ENCODE measurements around the gene PCBP3.

GRCh38 chr21:45788637-45789506, 145.3 kb downstream of the PCBP3 start:
- TF ChIP-seq, protein P1, sequence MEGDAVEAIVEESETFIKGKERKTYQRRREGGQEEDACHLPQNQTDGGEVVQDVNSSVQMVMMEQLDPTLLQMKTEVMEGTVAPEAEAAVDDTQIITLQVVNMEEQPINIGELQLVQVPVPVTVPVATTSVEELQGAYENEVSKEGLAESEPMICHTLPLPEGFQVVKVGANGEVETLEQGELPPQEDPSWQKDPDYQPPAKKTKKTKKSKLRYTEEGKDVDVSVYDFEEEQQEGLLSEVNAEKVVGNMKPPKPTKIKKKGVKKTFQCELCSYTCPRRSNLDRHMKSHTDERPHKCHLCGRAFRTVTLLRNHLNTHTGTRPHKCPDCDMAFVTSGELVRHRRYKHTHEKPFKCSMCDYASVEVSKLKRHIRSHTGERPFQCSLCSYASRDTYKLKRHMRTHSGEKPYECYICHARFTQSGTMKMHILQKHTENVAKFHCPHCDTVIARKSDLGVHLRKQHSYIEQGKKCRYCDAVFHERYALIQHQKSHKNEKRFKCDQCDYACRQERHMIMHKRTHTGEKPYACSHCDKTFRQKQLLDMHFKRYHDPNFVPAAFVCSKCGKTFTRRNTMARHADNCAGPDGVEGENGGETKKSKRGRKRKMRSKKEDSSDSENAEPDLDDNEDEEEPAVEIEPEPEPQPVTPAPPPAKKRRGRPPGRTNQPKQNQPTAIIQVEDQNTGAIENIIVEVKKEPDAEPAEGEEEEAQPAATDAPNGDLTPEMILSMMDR (IDR thresholded peaks at IDR 0.05; ENCODE audit: insufficient read depth, low read length, poor library complexity, severe bottlenecking), result no peak
- no peak for TF ChIP-seq EZH2phosphoT487 (conservative IDR thresholded peaks at IDR 0.05; ENCODE audit: low read length)

Data from SU-DHL-6 (cell line).